22Rv1 (cell line): ENCODE results near the gene SARDH.
A peak's percentile ranks its signal among the peaks of the same experiment; 100 is the strongest.

Experiments used
- H3K27ac ChIP-seq: fragments of 450-650 bp; 2 replicates; pipeline ENCODE4 v1.5.1; 2017
- CTCF ChIP-seq: fragments of 450-650 bp; IDR thresholded peaks from 2 replicates; pipeline ENCODE4 v1.5.1; 2017; ENCODE audit warnings: mild to moderate bottlenecking
- ZFX ChIP-seq: fragments of 450-650 bp; IDR thresholded peaks from 2 replicates; pipeline ENCODE4 v1.6.1; 2017; ENCODE audit warnings: antibody characterized with exemption, borderline replicate concordance

Gene SARDH

DNA sequence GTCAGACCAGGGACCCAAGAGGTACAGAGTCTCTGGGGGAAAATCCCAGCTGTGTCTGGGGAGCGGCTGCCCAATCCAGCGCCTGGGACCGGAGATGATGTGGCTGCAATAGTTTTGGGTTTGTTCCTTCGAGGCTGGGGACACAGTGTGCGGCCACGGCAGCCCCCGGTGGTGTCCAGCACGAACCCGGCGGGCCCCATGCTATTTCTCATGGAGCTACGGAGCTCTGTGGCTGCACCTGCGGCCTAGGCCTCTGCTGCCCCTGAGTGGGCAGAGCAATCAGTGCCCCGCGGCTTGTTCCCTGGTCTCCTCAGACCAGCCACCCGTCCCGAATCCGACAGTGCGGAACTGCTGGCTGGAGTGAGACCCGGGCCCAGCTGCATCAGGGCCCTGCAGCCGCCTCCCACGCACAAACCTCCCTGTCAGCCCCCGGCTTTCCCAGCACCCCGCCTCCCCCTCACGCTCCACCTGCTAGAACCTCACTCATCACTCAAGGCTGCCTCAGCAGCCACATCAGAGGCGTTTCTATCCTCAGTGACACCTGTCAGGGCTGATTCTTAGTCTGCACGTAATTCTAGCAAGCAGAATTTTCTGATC is 29.0 kb downstream of the SARDH start:
- TF ChIP-seq ZFX (no peak), CTCF (0 out of 2 replicates have a peak, but pooled peaks have one; percentile 3)
- no peak overlapping the region for H3K27ac ChIP-seq

DNA sequence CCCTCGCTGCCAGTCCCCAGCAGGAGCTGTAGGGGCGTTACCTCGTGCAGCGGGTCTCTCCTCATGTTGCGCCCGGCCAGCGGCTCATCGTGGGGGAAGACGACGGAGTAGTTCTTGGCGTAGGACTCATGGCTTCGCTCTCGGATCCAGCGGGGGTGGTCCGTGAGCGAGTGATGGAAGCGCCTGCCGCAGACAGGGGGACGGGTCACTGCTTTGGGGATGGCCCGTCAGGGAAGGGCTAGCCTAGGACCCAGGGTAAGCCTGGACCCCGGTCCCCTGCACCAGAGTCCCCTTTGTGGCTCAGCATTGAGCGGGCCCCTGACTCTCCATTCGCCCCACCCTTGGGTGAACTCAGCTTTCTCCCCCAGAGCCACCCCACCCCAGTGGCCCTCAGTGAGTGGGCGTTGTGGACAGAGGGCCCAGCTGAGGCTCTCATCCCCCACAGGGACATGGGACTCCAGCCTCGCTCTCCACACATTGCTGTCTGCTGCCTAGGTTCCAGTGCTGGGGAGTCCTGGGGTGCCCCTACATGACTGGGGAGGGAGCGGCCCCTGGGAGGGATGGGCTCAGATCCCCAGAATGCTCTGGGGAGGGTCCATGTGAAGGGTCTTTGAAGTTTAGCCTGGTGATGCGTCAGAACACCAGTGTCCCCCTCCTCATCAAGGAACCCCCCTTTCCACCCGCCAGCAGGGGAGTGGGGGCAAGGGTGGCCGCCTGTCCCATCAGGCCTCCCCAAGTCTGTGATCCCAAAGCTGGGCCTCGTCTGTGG is 29.7 kb downstream of the SARDH start:
- H3K27ac ChIP-seq = no peak overlapping the region
- TF ChIP-seq CTCF = no peak
- TF ChIP-seq ZFX = no peak

DNA sequence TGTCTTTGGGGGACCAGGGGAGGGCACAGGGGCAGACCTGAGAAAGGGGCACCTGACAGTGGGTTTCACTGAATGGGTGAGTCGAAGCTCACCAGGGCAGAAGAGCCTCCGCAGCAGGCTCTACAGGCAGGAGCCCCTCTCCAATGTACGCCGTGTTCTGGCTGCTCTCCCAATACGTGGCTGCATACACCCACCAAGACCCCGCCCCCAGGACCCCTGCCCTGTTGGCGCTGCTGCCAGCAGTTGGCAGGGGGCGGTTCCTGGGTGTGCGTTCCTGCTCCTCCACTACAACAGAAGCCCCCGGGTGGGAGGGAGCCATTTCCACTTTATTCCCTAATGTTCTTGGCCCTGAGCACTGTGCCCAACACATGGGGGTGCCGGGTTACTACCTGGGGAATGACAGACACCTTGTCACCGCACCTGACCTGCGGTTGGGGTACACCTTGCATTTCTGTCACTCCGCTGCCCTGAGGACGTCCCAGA is 30.3 kb downstream of the SARDH start:
- no peak overlapping the region for H3K27ac ChIP-seq
- TF ChIP-seq ZFX (no peak), CTCF (no peak)

- TF ChIP-seq CTCF (no peak), ZFX (no peak)
- no peak overlapping the region for H3K27ac ChIP-seq
Observed at GRCh38 chr9:133707065-133707762, 30.9 kb downstream of the SARDH start.

- no peak overlapping the region for H3K27ac ChIP-seq
- no peak for TF ChIP-seq ZFX
- TF ChIP-seq CTCF = no peak
Observed at GRCh38 chr9:133706307-133707050, 31.7 kb downstream of the SARDH start.

DNA sequence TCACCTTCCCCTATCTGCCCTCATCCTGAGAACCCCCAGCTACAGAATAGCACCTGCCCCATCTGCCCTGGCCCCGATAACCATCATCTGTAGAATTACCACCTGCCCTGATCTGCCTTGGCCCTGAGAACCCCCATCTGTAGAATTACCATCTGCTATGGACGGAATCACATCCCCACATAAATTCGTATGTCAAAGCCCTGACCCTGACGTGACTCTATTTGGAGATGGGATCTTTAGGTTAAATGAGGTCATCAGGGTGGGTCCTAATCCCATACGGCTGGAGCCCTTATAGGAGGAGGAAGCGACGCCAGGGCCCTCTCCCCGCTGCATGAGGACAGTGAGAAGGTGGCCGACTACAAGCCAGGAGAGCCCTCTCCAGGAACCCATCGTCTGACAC is 32.6 kb downstream of the SARDH start:
- no peak overlapping the region for H3K27ac ChIP-seq
- TF ChIP-seq CTCF = no peak
- no peak for TF ChIP-seq ZFX
